ENCODE measurements around the gene MAMDC2. TPM values are rescaled to one million over a fixed set of nuclear protein-coding genes. Genes with fewer than 3 reads are reported as not detected.
"Not testable (repeated sequence)": the region's sequence is repeated elsewhere in the genome, so short reads cannot be mapped to it uniquely, and the experiment has no call there.

Gene MAMDC2
- total RNA-seq, 1 donor from 2014 or later, result 3.7 TPM

- no peak for DNase-seq (ENCODE audit: low spot score)
Observed at GRCh38 chr9:70035691-70036090, 8.0 kb upstream of the MAMDC2 start.

- no peak for DNase-seq (ENCODE audit: low spot score)
Observed at GRCh38 chr9:70036641-70037040, 7.0 kb upstream of the MAMDC2 start.

GRCh38 chr9:70038171-70038621, 5.5 kb upstream of the MAMDC2 start:
- DNase-seq (ENCODE audit: low spot score), result not testable (repeated sequence)

GRCh38 chr9:70040376-70040903, 3.2 kb upstream of the MAMDC2 start:
- no peak for DNase-seq (ENCODE audit: low spot score)

- no peak for DNase-seq (ENCODE audit: low spot score)
Observed at GRCh38 chr9:70042461-70043215, 1.0 kb upstream of the MAMDC2 start.

GRCh38 chr9:70043285-70043684, 363 bp upstream of the MAMDC2 start:
- no peak for DNase-seq (ENCODE audit: low spot score)

- no peak for DNase-seq (ENCODE audit: low spot score)
Observed at GRCh38 chr9:70044490-70045307, 1.1 kb downstream of the MAMDC2 start.

- no peak for DNase-seq (ENCODE audit: low spot score)
Observed at GRCh38 chr9:70045452-70045851, 1.8 kb downstream of the MAMDC2 start.

- DNase-seq (ENCODE audit: low spot score), result no peak
Observed at GRCh38 chr9:70046274-70047070, 2.8 kb downstream of the MAMDC2 start.

- no peak for DNase-seq (ENCODE audit: low spot score)
Observed at GRCh38 chr9:70049236-70049635, 5.6 kb downstream of the MAMDC2 start.

- no peak for DNase-seq (ENCODE audit: low spot score)
Observed at GRCh38 chr9:70049672-70050271, 6.1 kb downstream of the MAMDC2 start.

- no peak for DNase-seq (ENCODE audit: low spot score)
Observed at GRCh38 chr9:70052768-70053167, 9.1 kb downstream of the MAMDC2 start.

- no peak for DNase-seq (ENCODE audit: low spot score)
Observed at GRCh38 chr9:70053864-70054263, 10.2 kb downstream of the MAMDC2 start.

- DNase-seq (ENCODE audit: low spot score), result no peak
Observed at GRCh38 chr9:70054521-70054920, 10.9 kb downstream of the MAMDC2 start.

GRCh38 chr9:70055406-70056210, 12.0 kb downstream of the MAMDC2 start:
- DNase-seq (ENCODE audit: low spot score), result no peak

GRCh38 chr9:70056211-70056944, 12.7 kb downstream of the MAMDC2 start:
- no peak for DNase-seq (ENCODE audit: low spot score)

- DNase-seq (ENCODE audit: low spot score), result no peak
Observed at GRCh38 chr9:70058569-70059116, 15.0 kb downstream of the MAMDC2 start.

- DNase-seq (ENCODE audit: low spot score), result no peak
Observed at GRCh38 chr9:70060148-70060882, 16.7 kb downstream of the MAMDC2 start.

Measured in mesenteric fat pad (tissue), 1 donor.